ENCODE measurements around the gene PPP1R26. TPM values are rescaled to one million over a fixed set of nuclear protein-coding genes. Genes with fewer than 3 reads are reported as not detected.
A peak's percentile ranks its signal among the peaks of the same experiment; 100 is the strongest.
"Not testable (repeated sequence)": the region's sequence is repeated elsewhere in the genome, so short reads cannot be mapped to it uniquely, and the experiment has no call there.

Gene PPP1R26
- total and polyA plus RNA-seq, 5 donors from 2014 or later, result 0.05 to 2.5 (median 0.35) TPM; not detected in 1

DNA sequence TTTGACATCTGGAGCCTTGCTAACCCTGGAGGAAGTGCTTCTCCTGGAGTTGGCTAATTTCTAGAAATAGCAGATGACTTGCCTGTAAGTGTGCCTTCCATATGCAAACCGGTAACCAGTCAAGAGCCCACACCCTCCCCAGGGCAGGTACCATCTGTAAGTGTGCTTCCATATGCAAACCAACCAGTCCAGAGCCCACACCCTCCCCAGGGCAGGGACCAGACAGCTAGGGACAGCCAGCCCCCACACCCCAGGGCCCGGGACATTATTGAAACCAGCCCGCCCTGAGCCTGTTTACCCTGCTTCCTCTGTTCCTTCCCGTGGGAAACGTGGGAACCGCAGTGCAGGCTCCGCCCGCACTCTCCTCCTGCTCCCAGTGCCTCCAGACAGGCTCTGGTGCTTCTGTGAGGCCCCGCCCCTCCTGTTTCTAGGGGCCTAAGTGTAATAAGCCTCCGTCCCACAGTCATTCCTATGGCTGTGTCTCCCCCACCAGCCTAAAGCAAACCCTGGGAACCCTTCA is 54.7 kb downstream of the PPP1R26 start:
- not testable (repeated sequence) for H3K4me1 Mint-ChIP-seq; H3K27ac Mint-ChIP-seq; ATAC-seq (ENCODE audit: low read depth in 2 of 2)

DNA sequence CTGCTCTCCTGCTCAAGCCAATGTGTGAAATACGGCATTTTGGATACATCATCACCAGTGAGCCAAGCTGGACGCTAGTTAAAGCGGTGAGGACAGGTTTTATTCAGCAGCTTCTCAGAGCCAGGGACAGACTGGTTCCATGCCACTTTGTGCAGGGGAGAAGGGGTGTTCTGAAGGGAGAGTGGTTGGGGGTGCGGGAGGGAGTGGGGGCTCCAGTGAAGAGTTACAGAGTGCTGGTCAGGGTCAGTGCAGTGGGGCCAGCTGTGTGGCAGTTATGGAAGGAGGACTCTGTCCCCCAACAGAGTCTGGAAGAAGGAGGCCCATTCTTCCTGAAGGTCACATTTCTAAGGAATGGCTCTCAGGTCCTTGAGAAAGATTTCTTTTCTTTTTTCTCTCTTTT is 55.2 kb downstream of the PPP1R26 start:
- H3K4me1 Mint-ChIP-seq; H3K9me3 Mint-ChIP-seq; H3K36me3 ChIP-seq (ENCODE audit: control insufficient read depth, insufficient read depth, low read length): not testable (repeated sequence)

More for the DNA sequence above, 54.7 kb downstream of the PPP1R26 start:
- not testable (repeated sequence) for H3K4me3 Mint-ChIP-seq; H3K4me1 ChIP-seq (ENCODE audit: control insufficient read depth, insufficient read depth, low read length, poor library complexity, severe bottlenecking); DNase-seq; H3K4me3 ChIP-seq (ENCODE audit: low read depth, low read length); H3K9me3 ChIP-seq (ENCODE audit: control insufficient read depth in 2 of 2, low read length in 2 of 2); H3K27ac ChIP-seq (ENCODE audit: insufficient read depth, low read length, poor library complexity, severe bottlenecking); H3K36me3 ChIP-seq (ENCODE audit: control insufficient read depth, insufficient read depth, low read length); H3K9me3 Mint-ChIP-seq; H3K36me3 Mint-ChIP-seq
- H3K27me3 Mint-ChIP-seq, result peaks cover 29% of the 10 kb centered on the region
- peaks cover 10% of the 10 kb centered on the region for H3K27me3 ChIP-seq (ENCODE audit: control insufficient read depth, insufficient read depth, low read length)

DNA sequence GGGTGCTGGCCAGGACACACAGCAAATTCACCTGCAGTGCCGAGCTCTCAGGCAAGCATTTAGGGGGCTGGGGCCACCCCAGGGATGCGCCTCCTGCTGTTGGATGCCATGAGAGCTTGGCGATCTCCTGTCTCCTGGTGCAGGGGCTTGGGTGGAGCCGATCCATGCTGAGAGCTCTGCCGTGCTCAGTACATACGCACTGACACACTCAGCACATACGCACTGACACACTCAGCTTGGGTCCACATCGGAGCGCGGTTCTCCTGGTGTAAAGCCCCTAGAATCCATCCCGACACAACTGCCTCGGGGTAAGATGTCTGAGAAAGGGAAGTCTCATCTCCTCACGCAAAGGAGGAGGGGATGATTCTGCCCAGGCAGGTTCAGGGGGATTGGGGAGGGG is 56.0 kb downstream of the PPP1R26 start:
- H3K4me1 Mint-ChIP-seq; H3K27ac ChIP-seq (ENCODE audit: insufficient read depth, low read length, poor library complexity, severe bottlenecking); H3K4me1 ChIP-seq (ENCODE audit: control insufficient read depth, insufficient read depth, low read length, poor library complexity, severe bottlenecking); H3K36me3 ChIP-seq (ENCODE audit: control insufficient read depth, insufficient read depth, low read length); H3K9me3 ChIP-seq (ENCODE audit: control insufficient read depth in 2 of 2, low read length in 2 of 2); DNase-seq; H3K4me3 ChIP-seq (ENCODE audit: low read depth, low read length); H3K9me3 Mint-ChIP-seq; H3K27ac Mint-ChIP-seq; ATAC-seq (ENCODE audit: low read depth in 2 of 2); H3K36me3 Mint-ChIP-seq; H3K4me3 Mint-ChIP-seq: not testable (repeated sequence)
- peaks cover 10% of the 10 kb centered on the region for H3K27me3 ChIP-seq (ENCODE audit: control insufficient read depth, insufficient read depth, low read length)
- peaks cover 27% of the 10 kb centered on the region for H3K27me3 Mint-ChIP-seq

More for the DNA sequence above, 55.2 kb downstream of the PPP1R26 start:
- not testable (repeated sequence) for H3K4me3 Mint-ChIP-seq; H3K4me1 ChIP-seq (ENCODE audit: control insufficient read depth, insufficient read depth, low read length, poor library complexity, severe bottlenecking); H3K36me3 Mint-ChIP-seq; ATAC-seq (ENCODE audit: low read depth in 2 of 2); H3K4me3 ChIP-seq (ENCODE audit: low read depth, low read length); H3K27ac ChIP-seq (ENCODE audit: insufficient read depth, low read length, poor library complexity, severe bottlenecking); DNase-seq; H3K9me3 ChIP-seq (ENCODE audit: control insufficient read depth in 2 of 2, low read length in 2 of 2)
- Mint-ChIP-seq H3K27ac (peak overlapping the region in 1 of 3 donors; percentile 52), H3K27me3 (peaks cover 27% of the 10 kb centered on the region)
- peaks cover 10% of the 10 kb centered on the region for H3K27me3 ChIP-seq (ENCODE audit: control insufficient read depth, insufficient read depth, low read length)

DNA sequence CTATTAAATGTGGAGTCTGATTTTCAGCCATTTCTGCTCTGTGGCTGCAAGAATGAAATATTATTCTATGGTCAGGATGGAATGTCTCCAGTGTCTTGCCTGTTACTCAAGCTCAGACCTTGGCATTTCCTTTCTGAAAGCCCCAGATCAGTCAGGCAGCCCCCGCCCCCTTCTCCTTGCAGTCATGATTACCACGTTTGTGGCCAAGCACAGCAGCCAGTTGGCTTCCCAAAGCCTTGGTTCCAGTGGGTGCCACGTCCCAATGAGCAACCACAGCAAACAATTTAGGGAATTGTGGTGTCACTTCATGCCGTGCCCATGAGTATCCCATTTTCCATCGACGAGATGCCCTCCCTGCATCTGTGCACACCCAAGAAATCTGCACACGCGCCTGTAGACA is 56.6 kb downstream of the PPP1R26 start:
- ATAC-seq (ENCODE audit: low read depth in 2 of 2) (no peak), DNase-seq (no peak)
- Mint-ChIP-seq H3K36me3 (no peaks in the 10 kb centered on the region), H3K27ac (no peak overlapping the region), H3K27me3 (peaks cover 28% of the 10 kb centered on the region), H3K4me1 (no peaks in the 10 kb centered on the region), H3K9me3 (peaks cover 0 to 2% (median 0%) of the 10 kb centered on the region in 7 donors), H3K4me3 (no peak overlapping the region)
- no peak overlapping the region for H3K27ac ChIP-seq (ENCODE audit: insufficient read depth, low read length, poor library complexity, severe bottlenecking)
- H3K4me1 ChIP-seq (ENCODE audit: control insufficient read depth, insufficient read depth, low read length, poor library complexity, severe bottlenecking), result no peaks in the 10 kb centered on the region
- no peaks in the 10 kb centered on the region for H3K9me3 ChIP-seq (ENCODE audit: control insufficient read depth in 2 of 2, low read length in 2 of 2)
- H3K4me3 ChIP-seq (ENCODE audit: low read depth, low read length), result no peak overlapping the region
- peaks cover 10% of the 10 kb centered on the region for H3K27me3 ChIP-seq (ENCODE audit: control insufficient read depth, insufficient read depth, low read length)
- no peaks in the 10 kb centered on the region for H3K36me3 ChIP-seq (ENCODE audit: control insufficient read depth, insufficient read depth, low read length)

Other genes with a start within 250 kb of the PPP1R26 start
- 18.1 TPM for gene MRPS2, start 20.9 kb downstream of the PPP1R26 start, total RNA-seq
- 10 to 100 TPM; 47.1 to 56.7 (median 53.5) TPM for gene MRPS2, start 20.9 kb downstream of the PPP1R26 start, polyA plus RNA-seq
- not detected for gene LCN1, start 41.7 kb downstream of the PPP1R26 start, total RNA-seq
- gene LCN1, start 41.7 kb downstream of the PPP1R26 start, polyA plus RNA-seq, result not detected
- not detected for gene OBP2A, start 66.3 kb downstream of the PPP1R26 start, total RNA-seq
- not detected for gene OBP2A, start 66.3 kb downstream of the PPP1R26 start, polyA plus RNA-seq
- not detected for gene PAEP, start 82.0 kb downstream of the PPP1R26 start, total RNA-seq
- gene PAEP, start 82.0 kb downstream of the PPP1R26 start, polyA plus RNA-seq, result not detected
- not detected for gene GLT6D1, start 159.8 kb downstream of the PPP1R26 start, total RNA-seq
- gene GLT6D1, start 159.8 kb downstream of the PPP1R26 start, polyA plus RNA-seq, result not detected
- not detected for gene LCN9, start 183.5 kb downstream of the PPP1R26 start, total RNA-seq
- not detected for gene LCN9, start 183.5 kb downstream of the PPP1R26 start, polyA plus RNA-seq
- not detected for gene SOHLH1, start 219.7 kb downstream of the PPP1R26 start, total RNA-seq
- gene SOHLH1, start 219.7 kb downstream of the PPP1R26 start, polyA plus RNA-seq, result not detected
- gene KCNT1, start 222.4 kb downstream of the PPP1R26 start, total RNA-seq, result not detected
- not detected for gene KCNT1, start 222.4 kb downstream of the PPP1R26 start, polyA plus RNA-seq

All from CD4-positive, CD25-positive, alpha-beta regulatory T cell (primary cell).